IPS-15b (cell line): ENCODE measurements around the gene REN.

Experiments
- H3K27me3 ChIP-seq: one replicate; pipeline ENCODE4 v1.6.1; 2013; ENCODE audit warnings: low read length; ENCODE audit not compliant: control insufficient read depth, insufficient read depth
- H3K36me3 ChIP-seq: one replicate; pipeline ENCODE4 v1.6.1; 2013; ENCODE audit warnings: low read length; ENCODE audit not compliant: control insufficient read depth, insufficient read depth
- H3K4me1 ChIP-seq: one replicate; pipeline ENCODE4 v1.6.1; 2013; ENCODE audit warnings: mild to moderate bottlenecking, low read length; ENCODE audit not compliant: control insufficient read depth, insufficient read depth
- H3K4me3 ChIP-seq: one replicate; pipeline ENCODE4 v1.5.1; 2013; ENCODE audit warnings: low read depth, low read length
- H3K9ac ChIP-seq: one replicate; pipeline ENCODE4 v1.6.1; 2013; ENCODE audit warnings: low read depth, mild to moderate bottlenecking, low read length
- H3K9me3 ChIP-seq: one replicate; pipeline ENCODE4 v1.6.1; 2013; ENCODE audit warnings: mild to moderate bottlenecking, low read length; ENCODE audit not compliant: control insufficient read depth, insufficient read depth

Gene REN

GRCh38 chr1:204188959-204189639, 23.0 kb upstream of the REN start:
- Histone ChIP-seq H3K9ac (no peak overlapping the region), H3K4me1 (peaks cover 3% of the 10 kb centered on the region), H3K4me3 (no peak overlapping the region), H3K27me3 (peaks cover 62% of the 10 kb centered on the region), H3K9me3 (no peaks in the 10 kb centered on the region), H3K36me3 (no peaks in the 10 kb centered on the region)

GRCh38 chr1:204186597-204186996, 20.5 kb upstream of the REN start:
- Histone ChIP-seq H3K27me3 (peaks cover 43% of the 10 kb centered on the region), H3K36me3 (no peaks in the 10 kb centered on the region), H3K4me3 (no peak overlapping the region), H3K9me3 (no peaks in the 10 kb centered on the region), H3K4me1 (peaks cover 3% of the 10 kb centered on the region), H3K9ac (no peak overlapping the region)

- Histone ChIP-seq H3K36me3 (no peaks in the 10 kb centered on the region), H3K9me3 (no peaks in the 10 kb centered on the region), H3K27me3 (peaks cover 3% of the 10 kb centered on the region), H3K4me1 (no peaks in the 10 kb centered on the region), H3K9ac (no peak overlapping the region), H3K4me3 (no peak overlapping the region)
Measured at GRCh38 chr1:204181116-204181515, 15.0 kb upstream of the REN start.

- Histone ChIP-seq H3K4me1 (no peaks in the 10 kb centered on the region), H3K36me3 (no peaks in the 10 kb centered on the region), H3K4me3 (no peak overlapping the region)
Measured at GRCh38 chr1:204180133-204180532, 14.0 kb upstream of the REN start.

GRCh38 chr1:204178487-204179281, 12.5 kb upstream of the REN start:
- Histone ChIP-seq H3K4me1 (no peaks in the 10 kb centered on the region), H3K9ac (no peak overlapping the region), H3K36me3 (no peaks in the 10 kb centered on the region), H3K4me3 (no peak overlapping the region), H3K9me3 (no peaks in the 10 kb centered on the region), H3K27me3 (peaks cover 3% of the 10 kb centered on the region)

More at GRCh38 chr1:204180133-204180532, 14.0 kb upstream of the REN start:
- Histone ChIP-seq H3K27me3 (peaks cover 3% of the 10 kb centered on the region), H3K9ac (no peak overlapping the region), H3K9me3 (no peaks in the 10 kb centered on the region)

GRCh38 chr1:204177133-204177532, 11.0 kb upstream of the REN start:
- Histone ChIP-seq H3K9ac (no peak overlapping the region), H3K36me3 (no peaks in the 10 kb centered on the region), H3K9me3 (no peaks in the 10 kb centered on the region), H3K27me3 (peaks cover 3% of the 10 kb centered on the region), H3K4me1 (no peaks in the 10 kb centered on the region), H3K4me3 (no peak overlapping the region)

- no peak overlapping the region for H3K4me3 ChIP-seq
- no peak overlapping the region for H3K9ac ChIP-seq
- no peaks in the 10 kb centered on the region for H3K4me1 ChIP-seq
- H3K9me3 ChIP-seq, result no peaks in the 10 kb centered on the region
- peaks cover 3% of the 10 kb centered on the region for H3K27me3 ChIP-seq
- H3K36me3 ChIP-seq, result no peaks in the 10 kb centered on the region
Measured at GRCh38 chr1:204176049-204176448, 9.9 kb upstream of the REN start.

- H3K4me1 ChIP-seq, result no peaks in the 10 kb centered on the region
- H3K4me3 ChIP-seq, result no peak overlapping the region
- H3K9ac ChIP-seq, result no peak overlapping the region
Measured at GRCh38 chr1:204174958-204175357, 8.8 kb upstream of the REN start.

GRCh38 chr1:204172404-204173029, 6.4 kb upstream of the REN start:
- Histone ChIP-seq H3K27me3 (peaks cover 2% of the 10 kb centered on the region), H3K36me3 (no peaks in the 10 kb centered on the region), H3K4me3 (no peak overlapping the region), H3K4me1 (no peaks in the 10 kb centered on the region), H3K9ac (no peak overlapping the region), H3K9me3 (peaks cover 21% of the 10 kb centered on the region)

More at GRCh38 chr1:204174958-204175357, 8.8 kb upstream of the REN start:
- Histone ChIP-seq H3K36me3 (no peaks in the 10 kb centered on the region), H3K9me3 (peaks cover 7% of the 10 kb centered on the region), H3K27me3 (peaks cover 3% of the 10 kb centered on the region)

GRCh38 chr1:204171751-204172178, 5.6 kb upstream of the REN start:
- Histone ChIP-seq H3K9ac (no peak overlapping the region), H3K4me1 (no peaks in the 10 kb centered on the region), H3K9me3 (peaks cover 21% of the 10 kb centered on the region), H3K27me3 (no peaks in the 10 kb centered on the region), H3K4me3 (no peak overlapping the region), H3K36me3 (no peaks in the 10 kb centered on the region)

GRCh38 chr1:204170494-204171155, 4.5 kb upstream of the REN start:
- H3K9ac ChIP-seq, result no peak overlapping the region
- H3K9me3 ChIP-seq, result peaks cover 21% of the 10 kb centered on the region
- no peaks in the 10 kb centered on the region for H3K27me3 ChIP-seq
- H3K4me1 ChIP-seq, result no peaks in the 10 kb centered on the region
- no peaks in the 10 kb centered on the region for H3K36me3 ChIP-seq
- H3K4me3 ChIP-seq, result no peak overlapping the region
